PFSK-1 (cell line): ENCODE data around the gene HEPH.

ENCODE experiments used
- FOXP2 ChIP-seq: optimal IDR thresholded peaks from 2 replicates; pipeline ENCODE3; 2011; ENCODE audit warnings: borderline replicate concordance, control low read depth, inconsistent platforms; ENCODE audit not compliant: insufficient read depth; ENCODE audit errors: extremely low read length, extremely low read depth
- POLR2AphosphoS5 ChIP-seq: IDR thresholded peaks from 2 replicates; pipeline ENCODE4 v1.6.1; 2012; ENCODE audit warnings: low read depth, mild to moderate bottlenecking, control low read depth, low read length, moderate library complexity
- SIN3A ChIP-seq: IDR thresholded peaks from 2 replicates; pipeline ENCODE4 v1.6.1; 2012; ENCODE audit warnings: mild to moderate bottlenecking, low read length, moderate library complexity, borderline replicate concordance; ENCODE audit not compliant: insufficient read depth
- TAF1 ChIP-seq: IDR thresholded peaks from 2 replicates; pipeline ENCODE4 v1.6.1; 2012; ENCODE audit warnings: low read length, control low read depth, borderline replicate concordance; ENCODE audit not compliant: insufficient read depth
- TF ChIP-seq, protein P1 (sequence below), 2 experiments: IDR thresholded peaks; 2 replicates each; pipeline versions ENCODE4 v1.6.1 to v1.8.0; 2011 to 2012; ENCODE audit warnings: low read depth in 2 of 2, low read length in 2 of 2, control low read depth in 1 of 2, inconsistent platforms in 1 of 2, mild to moderate bottlenecking in 1 of 2, moderate library complexity in 1 of 2; ENCODE audit not compliant: insufficient read depth in 1 of 2

Gene HEPH

GRCh38 chrX:66191563-66191962 is 27.5 kb downstream of the HEPH start:
- TF ChIP-seq POLR2AphosphoS5, result no peak
- TF ChIP-seq TAF1, result no peak
- TF ChIP-seq SIN3A, result no peak
- TF ChIP-seq FOXP2, result no peak
- TF ChIP-seq, protein P1, sequence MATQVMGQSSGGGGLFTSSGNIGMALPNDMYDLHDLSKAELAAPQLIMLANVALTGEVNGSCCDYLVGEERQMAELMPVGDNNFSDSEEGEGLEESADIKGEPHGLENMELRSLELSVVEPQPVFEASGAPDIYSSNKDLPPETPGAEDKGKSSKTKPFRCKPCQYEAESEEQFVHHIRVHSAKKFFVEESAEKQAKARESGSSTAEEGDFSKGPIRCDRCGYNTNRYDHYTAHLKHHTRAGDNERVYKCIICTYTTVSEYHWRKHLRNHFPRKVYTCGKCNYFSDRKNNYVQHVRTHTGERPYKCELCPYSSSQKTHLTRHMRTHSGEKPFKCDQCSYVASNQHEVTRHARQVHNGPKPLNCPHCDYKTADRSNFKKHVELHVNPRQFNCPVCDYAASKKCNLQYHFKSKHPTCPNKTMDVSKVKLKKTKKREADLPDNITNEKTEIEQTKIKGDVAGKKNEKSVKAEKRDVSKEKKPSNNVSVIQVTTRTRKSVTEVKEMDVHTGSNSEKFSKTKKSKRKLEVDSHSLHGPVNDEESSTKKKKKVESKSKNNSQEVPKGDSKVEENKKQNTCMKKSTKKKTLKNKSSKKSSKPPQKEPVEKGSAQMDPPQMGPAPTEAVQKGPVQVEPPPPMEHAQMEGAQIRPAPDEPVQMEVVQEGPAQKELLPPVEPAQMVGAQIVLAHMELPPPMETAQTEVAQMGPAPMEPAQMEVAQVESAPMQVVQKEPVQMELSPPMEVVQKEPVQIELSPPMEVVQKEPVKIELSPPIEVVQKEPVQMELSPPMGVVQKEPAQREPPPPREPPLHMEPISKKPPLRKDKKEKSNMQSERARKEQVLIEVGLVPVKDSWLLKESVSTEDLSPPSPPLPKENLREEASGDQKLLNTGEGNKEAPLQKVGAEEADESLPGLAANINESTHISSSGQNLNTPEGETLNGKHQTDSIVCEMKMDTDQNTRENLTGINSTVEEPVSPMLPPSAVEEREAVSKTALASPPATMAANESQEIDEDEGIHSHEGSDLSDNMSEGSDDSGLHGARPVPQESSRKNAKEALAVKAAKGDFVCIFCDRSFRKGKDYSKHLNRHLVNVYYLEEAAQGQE (IDR thresholded peaks at IDR 0.05; ENCODE audit: insufficient read depth in 1 of 2, low read depth in 2 of 2, low read length in 2 of 2), result no peak

DNA sequence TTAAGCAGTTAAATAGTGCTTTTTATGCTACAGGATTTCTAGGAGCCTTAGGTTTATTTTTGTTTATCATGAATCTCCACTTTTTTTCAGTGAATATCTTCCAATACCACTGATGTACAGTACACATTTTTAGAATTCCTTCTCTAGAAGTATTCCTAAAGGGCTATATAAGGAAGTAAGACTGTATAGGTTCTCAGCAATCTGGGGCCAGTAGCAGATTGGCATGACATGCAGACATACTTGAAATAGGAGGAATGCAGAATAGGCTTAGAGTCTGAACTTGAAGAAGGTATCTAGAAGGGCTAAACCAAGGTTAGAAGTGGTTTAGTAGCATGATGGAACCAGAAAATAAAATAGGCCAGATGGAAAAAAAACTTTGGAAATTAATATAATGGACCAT is 29.8 kb downstream of the HEPH start:
- no peak for TF ChIP-seq POLR2AphosphoS5
- TF ChIP-seq FOXP2, result no peak
- TF ChIP-seq SIN3A, result no peak
- TF ChIP-seq TAF1, result no peak
- TF ChIP-seq, protein P1 (IDR thresholded peaks at IDR 0.05; ENCODE audit: insufficient read depth in 1 of 2, low read depth in 2 of 2, low read length in 2 of 2), result no peak

GRCh38 chrX:66200050-66200664 is 36.1 kb downstream of the HEPH start:
- TF ChIP-seq FOXP2, result no peak
- TF ChIP-seq, protein P1 (IDR thresholded peaks at IDR 0.05; ENCODE audit: insufficient read depth in 1 of 2, low read depth in 2 of 2, low read length in 2 of 2), result no peak
- no peak for TF ChIP-seq TAF1
- TF ChIP-seq POLR2AphosphoS5, result no peak
- TF ChIP-seq SIN3A, result no peak

GRCh38 chrX:66200855-66201795 is 37.1 kb downstream of the HEPH start:
- TF ChIP-seq SIN3A (no peak), FOXP2 (no peak), POLR2AphosphoS5 (no peak), TAF1 (no peak)
- TF ChIP-seq, protein P1 (IDR thresholded peaks at IDR 0.05; ENCODE audit: insufficient read depth in 1 of 2, low read depth in 2 of 2, low read length in 2 of 2), result no peak
